Measurements from ENCODE around the gene PRTN3.

DNA sequence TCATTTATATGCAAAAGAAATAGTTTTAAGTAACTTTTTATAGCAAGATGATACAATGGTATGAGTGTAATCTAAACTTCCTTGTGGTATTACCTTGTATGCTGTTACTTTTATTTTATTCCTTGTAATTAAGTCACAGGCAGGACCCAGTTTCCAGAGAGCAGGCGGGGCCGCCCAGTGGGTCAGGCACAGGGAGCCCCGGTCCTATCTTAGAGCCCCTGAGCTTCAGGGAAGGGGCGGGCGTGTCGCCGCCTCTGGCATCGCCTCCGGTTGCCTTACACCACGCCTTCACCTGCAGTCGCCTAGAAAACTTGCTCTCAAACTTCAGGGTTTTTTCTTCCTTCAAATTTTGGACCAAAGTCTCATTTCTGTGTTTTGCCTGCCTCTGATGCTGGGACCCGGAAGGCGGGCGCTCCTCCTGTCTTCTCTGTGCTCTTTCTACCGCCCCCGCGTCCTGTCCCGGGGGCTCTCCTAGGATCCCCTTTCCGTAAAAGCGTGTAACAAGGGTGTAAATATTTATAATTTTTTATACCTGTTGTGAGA is 29.2 kb upstream of the PRTN3 start:
- TF ChIP-seq, protein P1, sequence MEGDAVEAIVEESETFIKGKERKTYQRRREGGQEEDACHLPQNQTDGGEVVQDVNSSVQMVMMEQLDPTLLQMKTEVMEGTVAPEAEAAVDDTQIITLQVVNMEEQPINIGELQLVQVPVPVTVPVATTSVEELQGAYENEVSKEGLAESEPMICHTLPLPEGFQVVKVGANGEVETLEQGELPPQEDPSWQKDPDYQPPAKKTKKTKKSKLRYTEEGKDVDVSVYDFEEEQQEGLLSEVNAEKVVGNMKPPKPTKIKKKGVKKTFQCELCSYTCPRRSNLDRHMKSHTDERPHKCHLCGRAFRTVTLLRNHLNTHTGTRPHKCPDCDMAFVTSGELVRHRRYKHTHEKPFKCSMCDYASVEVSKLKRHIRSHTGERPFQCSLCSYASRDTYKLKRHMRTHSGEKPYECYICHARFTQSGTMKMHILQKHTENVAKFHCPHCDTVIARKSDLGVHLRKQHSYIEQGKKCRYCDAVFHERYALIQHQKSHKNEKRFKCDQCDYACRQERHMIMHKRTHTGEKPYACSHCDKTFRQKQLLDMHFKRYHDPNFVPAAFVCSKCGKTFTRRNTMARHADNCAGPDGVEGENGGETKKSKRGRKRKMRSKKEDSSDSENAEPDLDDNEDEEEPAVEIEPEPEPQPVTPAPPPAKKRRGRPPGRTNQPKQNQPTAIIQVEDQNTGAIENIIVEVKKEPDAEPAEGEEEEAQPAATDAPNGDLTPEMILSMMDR (conservative IDR thresholded peaks at IDR 0.05; ENCODE audit: low read length): no peak
- TF ChIP-seq EZH2phosphoT487 (IDR thresholded peaks at IDR 0.05; ENCODE audit: borderline replicate concordance): no peak

Data from Loucy (cell line).